Natural killer cell (primary cell): ENCODE measurements around the gene CEBPE. TPM values are rescaled to one million over a fixed set of nuclear protein-coding genes. Genes with fewer than 3 reads are reported as not detected.

Experiments used
- ATAC-seq, 3 donors: fragments of 150-1000 bp in 2 of 3; fragments of 200-7000 bp in 1 of 3; cut with Tn5 transposase; 1 replicate in 1 of 3; 2 replicates in 2 of 3; pipeline ENCODE4 v1.10.0; 2021; ENCODE audit warnings: mild to moderate bottlenecking in 2 of 3, moderate library complexity in 2 of 3
- DNase-seq, 2 donors: peaks; one replicate each; pipeline versions ENCODE4 v3.0.0 to v3.0.0-alpha.2; 2013 to 2021; ENCODE audit warnings: mixed read lengths in 1 of 2
- H3K27ac ChIP-seq: one replicate; pipeline ENCODE4 v1.5.1; 2013; ENCODE audit warnings: mild to moderate bottlenecking, low read length
- H3K27me3 ChIP-seq: one replicate; pipeline ENCODE4 v1.6.1; 2013; ENCODE audit warnings: low read length; ENCODE audit not compliant: control insufficient read depth, insufficient read depth
- H3K36me3 ChIP-seq: one replicate; pipeline ENCODE4 v1.6.1; 2013; ENCODE audit warnings: low read length; ENCODE audit not compliant: control insufficient read depth, insufficient read depth
- H3K4me1 ChIP-seq: one replicate; pipeline ENCODE4 v1.6.1; 2013; ENCODE audit warnings: low read length; ENCODE audit not compliant: control insufficient read depth, insufficient read depth
- H3K4me3 ChIP-seq: one replicate; pipeline ENCODE4 v1.5.1; 2013; ENCODE audit warnings: low read length
- H3K9me3 ChIP-seq: one replicate; pipeline ENCODE4 v1.6.1; 2013; ENCODE audit warnings: low read length; ENCODE audit not compliant: control insufficient read depth, insufficient read depth
- H3K27ac Mint-ChIP-seq, 2 donors: one replicate each; pipeline ENCODE4 v1.8.0; 2022; ENCODE audit warnings: mild to moderate bottlenecking in 2 of 2, mixed read lengths in 2 of 2, moderate library complexity in 1 of 2
- H3K27me3 Mint-ChIP-seq, 2 donors: one replicate each; pipeline ENCODE4 v1.8.0; 2022; ENCODE audit warnings: low read depth in 2 of 2, mixed read lengths in 2 of 2
- H3K36me3 Mint-ChIP-seq: one replicate; pipeline ENCODE4 v1.8.0; 2022; ENCODE audit warnings: mixed read lengths
- H3K4me1 Mint-ChIP-seq, 2 donors: one replicate each; pipeline ENCODE4 v1.8.0; 2022; ENCODE audit warnings: mixed read lengths in 2 of 2
- H3K4me3 Mint-ChIP-seq: one replicate; pipeline ENCODE4 v1.8.0; 2022; ENCODE audit warnings: mild to moderate bottlenecking, moderate library complexity, mixed read lengths
- H3K9me3 Mint-ChIP-seq, 2 donors: one replicate each; pipeline ENCODE4 v1.8.0; 2022; ENCODE audit warnings: mixed read lengths in 2 of 2
- WGBS: methylation state at CpG from one replicate; pipeline ENCODE4 v1.1.7; 2013; ENCODE audit warnings: missing lambda C conversion rate; ENCODE audit not compliant: insufficient coverage; 5-methylcytosine and 5-hydroxymethylcytosine counted together
- intact Hi-C: fragments of 100-400 bp; cut with micrococcal nuclease; formaldehyde crosslinking; loops from one replicate; pipeline ENCODE4 v1.14.2; 2022
- total RNA-seq, 4 donors: library from RNA; stranded (reverse); fragments of 120-200 nt in 1 of 4; gene quantifications; one replicate each; pipeline versions ENCODE4 v1.2.3 to v1.2.4, GENCODE V29; 2013 to 2022
- TF ChIP-seq, protein P1 (sequence below): fragments of 200-600 bp; IDR thresholded peaks from one replicate; pipeline ENCODE4 v1.8.0; 2022; ENCODE audit warnings: antibody characterized with exemption

The CEBPE gene
- total RNA-seq, 3 donors from 2014 or later (not counting 1 experiment from before 2014, with no cell fraction given), result not detected

DNA sequence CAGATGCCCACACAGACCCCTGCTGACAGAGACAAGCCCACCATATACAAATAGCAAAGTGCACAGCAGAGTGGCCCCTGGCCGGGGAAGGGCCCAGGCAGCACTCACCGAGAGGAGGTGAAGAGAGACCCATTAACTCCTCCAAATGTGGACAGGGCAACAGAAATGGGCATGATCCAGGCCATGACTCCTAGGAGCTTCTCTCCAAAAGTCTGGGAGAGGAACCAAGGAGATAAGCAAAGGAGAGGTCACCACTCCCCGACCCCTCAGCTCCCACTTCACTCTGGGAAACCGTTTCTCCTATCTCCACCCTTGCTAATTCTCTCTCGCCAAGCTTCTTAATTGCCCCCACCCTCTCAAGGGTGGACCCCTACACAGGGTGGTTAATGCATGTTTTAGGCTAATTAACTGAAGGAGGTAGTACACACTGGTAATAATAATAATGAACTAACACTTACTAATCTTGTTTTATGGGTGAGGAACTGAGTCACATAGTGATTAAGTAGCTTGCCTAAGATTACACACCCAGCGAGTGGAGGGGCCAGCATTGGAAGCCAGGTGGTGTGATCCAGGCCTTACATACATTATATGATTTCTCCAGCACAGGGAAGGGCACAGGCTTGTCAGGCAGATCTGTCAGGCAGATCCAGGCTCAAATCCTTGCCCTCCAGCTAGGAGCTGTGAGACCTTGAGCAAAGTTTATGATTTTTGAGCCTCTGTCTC lies 18.9 kb upstream of the CEBPE start:
- H3K4me1 ChIP-seq, result no peaks in the 10 kb centered on the region
- H3K9me3 Mint-ChIP-seq, result no peaks in the 10 kb centered on the region
- intact Hi-C loops, result no loop called here
- no peak for ATAC-seq
- DNase-seq, result no peak
- peaks cover 0 to 2% of the 10 kb centered on the region in 2 donors for H3K27me3 Mint-ChIP-seq
- no peak overlapping the region for H3K4me3 ChIP-seq
- H3K4me3 Mint-ChIP-seq, result no peak overlapping the region
- H3K9me3 ChIP-seq, result no peaks in the 10 kb centered on the region
- no peak overlapping the region for H3K27ac Mint-ChIP-seq
- no peak overlapping the region for H3K27ac ChIP-seq
- no peaks in the 10 kb centered on the region for H3K36me3 ChIP-seq
- 87% methylated on average over 3 of the region's 6 CpGs for WGBS
- TF ChIP-seq, protein P1, sequence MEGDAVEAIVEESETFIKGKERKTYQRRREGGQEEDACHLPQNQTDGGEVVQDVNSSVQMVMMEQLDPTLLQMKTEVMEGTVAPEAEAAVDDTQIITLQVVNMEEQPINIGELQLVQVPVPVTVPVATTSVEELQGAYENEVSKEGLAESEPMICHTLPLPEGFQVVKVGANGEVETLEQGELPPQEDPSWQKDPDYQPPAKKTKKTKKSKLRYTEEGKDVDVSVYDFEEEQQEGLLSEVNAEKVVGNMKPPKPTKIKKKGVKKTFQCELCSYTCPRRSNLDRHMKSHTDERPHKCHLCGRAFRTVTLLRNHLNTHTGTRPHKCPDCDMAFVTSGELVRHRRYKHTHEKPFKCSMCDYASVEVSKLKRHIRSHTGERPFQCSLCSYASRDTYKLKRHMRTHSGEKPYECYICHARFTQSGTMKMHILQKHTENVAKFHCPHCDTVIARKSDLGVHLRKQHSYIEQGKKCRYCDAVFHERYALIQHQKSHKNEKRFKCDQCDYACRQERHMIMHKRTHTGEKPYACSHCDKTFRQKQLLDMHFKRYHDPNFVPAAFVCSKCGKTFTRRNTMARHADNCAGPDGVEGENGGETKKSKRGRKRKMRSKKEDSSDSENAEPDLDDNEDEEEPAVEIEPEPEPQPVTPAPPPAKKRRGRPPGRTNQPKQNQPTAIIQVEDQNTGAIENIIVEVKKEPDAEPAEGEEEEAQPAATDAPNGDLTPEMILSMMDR, result no peak
- H3K36me3 Mint-ChIP-seq, result no peaks in the 10 kb centered on the region
- H3K27me3 ChIP-seq, result no peaks in the 10 kb centered on the region
- H3K4me1 Mint-ChIP-seq, result no peaks in the 10 kb centered on the region

DNA sequence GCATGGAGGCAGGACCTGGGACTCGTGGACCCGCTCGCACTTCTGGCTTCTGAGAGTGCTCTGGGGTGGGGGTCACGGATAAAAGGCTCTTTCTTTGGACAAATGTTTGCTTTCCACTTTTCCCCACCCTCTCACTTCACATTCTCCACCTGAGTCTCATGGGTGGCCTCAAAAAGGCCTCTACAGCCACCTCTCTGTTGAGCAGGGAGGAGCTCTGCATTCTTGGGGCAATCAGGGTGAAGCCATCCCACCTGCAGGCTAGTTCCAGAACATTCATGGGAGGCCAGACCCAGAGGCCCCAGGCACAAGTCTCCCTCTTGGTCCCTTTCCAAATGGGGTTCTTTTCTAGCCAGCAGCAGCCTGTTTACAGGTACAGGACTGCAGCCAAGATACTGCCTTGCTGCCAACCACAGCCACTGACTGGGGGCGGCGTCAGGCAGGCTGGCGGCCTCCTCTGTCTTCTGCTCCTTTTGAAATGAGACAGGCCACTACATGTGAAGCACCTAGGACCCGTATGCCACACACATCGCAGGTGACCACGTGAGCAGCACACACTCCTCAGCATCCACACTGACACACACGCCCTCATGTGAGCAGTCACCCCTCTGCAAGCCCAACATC lies 18.2 kb upstream of the CEBPE start:
- H3K36me3 ChIP-seq, result no peaks in the 10 kb centered on the region
- DNase-seq (no peak), ATAC-seq (no peak)
- H3K9me3 Mint-ChIP-seq, result no peaks in the 10 kb centered on the region
- 87% methylated on average over 11 of the region's 11 CpGs for WGBS
- no peaks in the 10 kb centered on the region for H3K4me1 Mint-ChIP-seq
- H3K27me3 Mint-ChIP-seq, result peaks cover 0 to 2% of the 10 kb centered on the region in 2 donors
- H3K4me3 Mint-ChIP-seq, result no peak overlapping the region
- H3K27ac ChIP-seq, result no peak overlapping the region
- intact Hi-C loops, result no loop called here
- no peaks in the 10 kb centered on the region for H3K4me1 ChIP-seq
- TF ChIP-seq, protein P1, result no peak
- no peaks in the 10 kb centered on the region for H3K27me3 ChIP-seq
- H3K36me3 Mint-ChIP-seq, result no peaks in the 10 kb centered on the region
- no peak overlapping the region for H3K27ac Mint-ChIP-seq
- H3K9me3 ChIP-seq, result no peaks in the 10 kb centered on the region
- H3K4me3 ChIP-seq, result no peak overlapping the region

DNA sequence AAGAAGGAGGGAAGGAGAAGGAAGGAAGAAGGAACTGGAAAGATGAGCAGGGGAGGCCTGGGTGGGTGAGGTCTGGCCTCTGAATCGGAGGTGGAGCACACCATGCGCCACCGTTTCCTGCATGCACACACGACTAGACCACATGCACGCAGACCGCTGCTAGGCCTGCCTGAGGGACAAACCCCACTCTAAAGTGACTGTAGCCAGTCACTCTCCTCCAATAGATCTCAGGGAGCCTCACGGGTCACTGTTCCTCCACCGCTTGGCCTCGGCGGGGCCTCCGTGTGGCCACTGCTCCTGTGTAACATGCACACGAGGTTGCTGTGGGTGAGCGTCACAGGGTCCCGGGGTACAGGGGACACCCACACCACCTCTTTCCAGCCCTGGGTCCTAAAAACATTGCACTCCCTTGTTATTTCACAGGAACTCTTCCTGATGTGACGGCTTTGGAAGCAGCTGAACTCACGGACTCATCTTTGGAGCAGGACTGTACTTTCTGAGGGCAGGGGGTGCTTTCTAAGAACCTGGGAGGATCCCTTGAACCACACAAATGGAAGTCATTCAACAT lies 17.6 kb upstream of the CEBPE start:
- Mint-ChIP-seq H3K4me1 (no peaks in the 10 kb centered on the region), H3K27me3 (peaks cover 0 to 2% of the 10 kb centered on the region in 2 donors), H3K4me3 (no peak overlapping the region), H3K36me3 (no peaks in the 10 kb centered on the region), H3K9me3 (no peaks in the 10 kb centered on the region), H3K27ac (no peak overlapping the region)
- Histone ChIP-seq H3K4me3 (no peak overlapping the region), H3K4me1 (no peaks in the 10 kb centered on the region), H3K36me3 (no peaks in the 10 kb centered on the region), H3K9me3 (no peaks in the 10 kb centered on the region), H3K27me3 (no peaks in the 10 kb centered on the region), H3K27ac (no peak overlapping the region)
- DNase-seq (no peak), ATAC-seq (no peak)
- WGBS, result 88% methylated on average over 16 of the region's 16 CpGs
- intact Hi-C loops, result no loop called here
- TF ChIP-seq, protein P1, result no peak
